ENCODE results near the gene ZFC3H1.

Gene ZFC3H1

DNA sequence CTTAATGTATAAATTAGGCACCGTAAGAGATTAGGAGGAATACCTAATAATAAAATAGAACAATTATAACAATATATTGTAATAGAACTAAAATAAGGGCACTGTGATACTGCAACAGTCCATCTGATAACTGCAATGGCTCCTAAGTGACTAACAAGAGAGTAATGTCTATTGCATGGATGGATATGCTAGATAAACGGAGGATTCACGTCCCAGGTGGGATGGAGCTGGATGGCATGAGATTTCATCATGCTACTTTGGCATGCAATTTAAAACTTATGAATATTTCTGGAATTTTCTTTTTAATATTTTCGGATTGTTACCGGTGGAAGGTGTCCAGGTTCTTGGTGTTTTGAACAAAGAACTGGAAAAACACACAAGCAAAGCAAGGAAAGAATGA lies 20.0 kb upstream of the ZFC3H1 start:
- no peak for DNase-seq

DNA sequence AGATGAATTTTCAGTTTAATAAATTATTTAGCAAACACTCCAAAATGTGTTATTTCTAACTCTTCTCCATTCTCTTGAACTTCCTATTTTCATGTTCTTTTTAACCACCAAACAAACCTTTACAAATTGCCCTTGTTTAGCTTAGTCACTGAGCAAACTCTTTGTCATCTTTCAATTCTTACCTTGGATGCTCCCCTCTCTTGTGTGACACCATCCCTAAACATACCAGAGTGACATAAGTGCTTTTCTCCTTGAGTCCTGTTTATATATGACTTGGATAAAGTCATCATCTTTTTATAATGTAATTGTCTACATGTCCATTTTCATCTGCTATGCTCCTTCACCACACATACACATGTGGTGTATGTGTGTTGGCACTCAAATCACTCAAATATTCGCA lies 18.8 kb upstream of the ZFC3H1 start:
- DNase-seq = no peak

GRCh38 chr12:71671816-71672215 lies 8.2 kb upstream of the ZFC3H1 start:
- DNase-seq = no peak

GRCh38 chr12:71671311-71671710 lies 7.7 kb upstream of the ZFC3H1 start:
- DNase-seq = no peak

DNA sequence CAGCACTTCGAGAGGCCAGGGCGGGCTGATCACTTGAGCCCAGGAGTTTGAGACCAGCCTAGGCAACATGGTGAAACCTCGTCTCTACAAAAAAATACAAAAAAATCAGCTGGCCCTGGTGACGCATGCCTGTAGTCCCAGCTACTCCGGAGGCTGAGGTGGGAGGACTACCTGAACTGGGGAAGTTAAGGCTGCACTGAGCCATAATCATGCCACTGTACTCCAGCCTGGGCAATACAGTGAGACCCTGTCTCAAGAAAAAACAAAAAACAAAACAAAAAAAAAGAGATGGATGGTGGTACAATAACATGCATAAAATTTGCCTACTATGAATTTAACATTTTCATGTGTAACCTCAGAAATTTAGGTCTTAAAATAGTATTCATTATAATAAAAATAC lies 2.6 kb upstream of the ZFC3H1 start:
- DNase-seq = no peak

- no peak for DNase-seq
Measured at GRCh38 chr12:71665090-71665463, 1.4 kb upstream of the ZFC3H1 start.

DNA sequence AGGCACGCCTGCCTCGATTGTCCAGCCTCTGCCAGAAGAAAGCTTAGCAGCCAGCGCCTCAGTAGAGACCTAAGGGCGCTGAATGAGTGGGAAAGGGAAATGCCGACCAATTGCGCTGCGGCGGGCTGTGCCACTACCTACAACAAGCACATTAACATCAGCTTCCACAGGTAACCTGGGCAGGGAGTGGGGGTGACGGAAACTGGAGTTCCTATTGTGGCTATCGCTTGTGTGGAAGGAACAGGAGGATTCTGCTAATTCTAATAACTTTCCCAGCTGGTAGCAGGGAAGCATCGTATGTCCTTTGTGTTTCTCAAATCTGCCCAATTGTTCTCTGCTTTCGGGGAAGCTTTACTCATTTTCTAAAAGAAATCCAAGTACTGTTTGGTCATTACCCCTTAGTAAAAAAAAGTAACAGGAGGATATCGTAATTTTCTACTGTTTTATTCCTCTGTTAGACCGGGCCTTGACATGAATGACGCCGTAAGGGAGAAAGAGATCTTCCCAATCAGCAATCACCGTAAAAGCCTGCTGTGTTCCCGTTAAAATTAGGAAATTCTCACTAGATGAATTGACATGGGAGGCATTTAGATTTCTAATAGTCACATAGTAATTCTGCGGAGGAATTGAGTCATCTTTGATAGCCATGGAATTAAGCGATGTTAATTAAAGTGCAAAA lies 902 bp upstream of the ZFC3H1 start:
- no peak for DNase-seq

- peak; percentile 6 for DNase-seq
Measured at GRCh38 chr12:71662849-71663560, 643 bp downstream of the ZFC3H1 start.

- no peak for DNase-seq
Measured at GRCh38 chr12:71661977-71662530, 1.6 kb downstream of the ZFC3H1 start.

DNA sequence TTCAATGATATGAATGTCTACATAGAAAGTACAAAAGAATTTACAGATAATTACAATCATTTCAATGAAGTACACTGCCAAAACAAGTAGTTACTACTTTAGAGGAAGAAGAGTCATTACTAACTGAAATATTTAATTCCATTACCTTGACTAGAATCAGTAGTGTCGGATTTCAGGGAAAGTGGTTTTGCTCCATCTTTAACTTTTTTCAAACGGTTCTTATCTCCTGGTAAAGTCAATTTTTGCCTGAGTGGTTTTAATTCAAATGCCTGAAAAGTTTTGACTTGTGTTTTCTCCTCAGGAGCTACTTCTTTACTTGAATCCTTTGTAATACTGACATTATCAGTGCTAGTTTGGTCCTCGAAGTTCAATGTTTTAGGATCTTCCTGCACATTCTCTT lies 6.9 kb downstream of the ZFC3H1 start:
- no peak for DNase-seq

GRCh38 chr12:71655907-71656306 lies 7.7 kb downstream of the ZFC3H1 start:
- DNase-seq = no peak

DNA sequence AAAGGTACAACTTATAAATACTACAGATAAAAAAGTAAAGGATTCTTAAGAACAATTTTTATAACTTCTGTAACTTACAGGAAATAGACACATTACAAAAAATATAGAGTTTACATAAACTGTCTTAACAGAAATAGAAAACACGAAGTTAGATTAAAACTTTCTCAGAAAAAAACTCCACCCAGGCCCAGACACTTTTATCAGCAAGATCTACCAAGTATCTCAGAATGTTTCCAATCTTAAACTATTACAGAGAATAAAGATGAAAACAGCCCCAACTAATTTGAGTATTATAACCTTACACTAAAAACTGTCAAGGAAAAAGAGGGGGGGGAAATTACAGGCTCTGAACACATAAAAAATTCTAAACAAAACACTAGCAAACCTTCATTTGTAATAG lies 8.2 kb downstream of the ZFC3H1 start:
- no peak for DNase-seq

GRCh38 chr12:71654200-71654599 lies 9.4 kb downstream of the ZFC3H1 start:
- DNase-seq = no peak

GRCh38 chr12:71653137-71653536 lies 10.5 kb downstream of the ZFC3H1 start:
- DNase-seq = no peak

DNA sequence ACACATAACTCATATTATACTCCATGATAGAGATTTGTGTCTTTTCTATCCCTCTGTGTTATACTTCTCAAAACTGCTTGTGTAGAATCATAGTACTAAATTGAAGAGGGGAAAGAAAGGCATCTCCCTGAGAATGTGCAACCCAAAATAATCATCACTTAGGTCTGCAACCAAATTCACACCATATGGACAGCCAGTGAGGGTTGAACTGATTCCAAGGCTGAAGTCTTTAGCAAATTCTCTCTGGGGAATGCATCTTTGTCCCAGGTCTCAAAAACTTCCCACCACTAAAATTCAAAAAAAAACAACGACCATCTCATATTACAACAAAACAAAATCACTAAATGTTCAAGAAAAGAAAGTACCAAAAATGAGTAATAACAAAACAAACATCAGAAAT lies 11.0 kb downstream of the ZFC3H1 start:
- DNase-seq = no peak

GRCh38 chr12:71649401-71649800 lies 14.2 kb downstream of the ZFC3H1 start:
- DNase-seq = no peak

GRCh38 chr12:71648537-71648936 lies 15.1 kb downstream of the ZFC3H1 start:
- DNase-seq = no peak

GRCh38 chr12:71646512-71646911 lies 17.1 kb downstream of the ZFC3H1 start:
- DNase-seq = no peak

DNA sequence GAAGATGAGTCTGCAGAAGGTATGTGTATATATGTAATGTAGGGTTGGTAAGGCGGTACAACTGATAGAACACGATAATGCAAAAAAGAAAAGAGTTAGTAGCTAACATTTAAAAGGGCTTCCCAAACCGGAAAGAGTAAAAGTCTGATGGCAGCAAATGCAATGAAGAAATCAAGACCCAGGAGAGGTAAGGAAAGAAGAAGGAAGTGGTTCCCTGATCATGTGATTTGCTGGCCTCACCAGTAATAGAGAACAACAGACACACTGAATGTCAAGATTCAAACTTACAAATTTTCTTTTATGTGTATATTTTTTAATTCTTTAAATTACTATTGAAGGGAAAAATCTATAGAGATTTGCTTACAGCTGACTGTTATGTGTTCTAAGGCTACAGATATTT lies 18.4 kb downstream of the ZFC3H1 start:
- DNase-seq = no peak

DNA sequence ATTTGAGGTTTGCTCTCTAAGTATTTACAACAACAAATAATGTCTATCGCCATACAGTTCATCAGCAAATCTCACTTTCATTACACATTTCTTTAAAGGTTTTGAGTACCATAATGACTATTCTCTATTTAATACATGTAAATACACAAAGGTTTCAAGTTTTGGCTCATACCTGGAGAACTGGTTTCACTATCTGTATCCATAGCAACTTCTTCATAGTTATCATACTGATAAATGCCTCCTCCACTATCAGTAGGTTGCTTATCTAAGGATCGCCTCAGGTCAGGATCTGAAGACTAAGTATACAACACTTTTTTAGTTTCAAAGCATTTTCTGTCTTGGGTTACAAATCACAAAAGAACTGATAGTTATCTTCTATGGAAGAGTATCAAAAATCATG lies 21.4 kb downstream of the ZFC3H1 start:
- no peak for DNase-seq

GRCh38 chr12:71641390-71641789 lies 22.3 kb downstream of the ZFC3H1 start:
- DNase-seq = no peak

GRCh38 chr12:71640316-71640715 lies 23.3 kb downstream of the ZFC3H1 start:
- DNase-seq = no peak

- peak; percentile 10 for DNase-seq
Measured at GRCh38 chr12:71639341-71639760, 24.3 kb downstream of the ZFC3H1 start.

- no peak for DNase-seq
Measured at GRCh38 chr12:71638499-71638898, 25.1 kb downstream of the ZFC3H1 start.

DNA sequence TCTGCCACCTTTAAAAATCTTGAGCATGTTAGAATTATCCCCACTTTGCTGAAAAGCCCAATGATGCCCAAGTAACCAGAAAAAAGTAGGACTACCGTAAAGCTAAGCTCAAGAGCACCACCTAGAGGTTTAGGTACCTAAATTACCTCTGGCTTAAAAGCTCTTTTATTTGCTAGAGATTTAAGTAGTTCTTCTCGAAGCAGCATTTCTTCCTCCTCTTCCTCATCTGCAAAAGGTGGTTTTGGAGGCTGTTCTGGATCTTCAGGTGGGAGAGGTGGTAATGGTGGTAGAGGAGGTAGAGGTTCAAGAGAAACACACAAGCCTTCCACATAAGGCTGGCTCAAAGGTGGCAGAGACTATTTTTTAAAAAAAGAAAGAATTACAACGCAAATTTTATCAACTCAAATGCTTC lies 26.9 kb downstream of the ZFC3H1 start:
- peak; percentile 4 for DNase-seq
